Aorta (tissue), 5 donors: ENCODE data around the gene KIF3B. TPM values are rescaled to one million over a fixed set of nuclear protein-coding genes. Genes with fewer than 3 reads are reported as not detected.
A peak's percentile ranks its signal among the peaks of the same experiment; 100 is the strongest.

ENCODE experiments used
- ATAC-seq: fragments of 200-7000 bp; cut with Tn5 transposase; one replicate; pipeline ENCODE4 v1.9.1; 2022; ENCODE audit warnings: moderate library complexity; ENCODE audit not compliant: low FRiP score
- DNase-seq, 2 donors: peaks; one replicate each; pipeline ENCODE4 v3.0.0-alpha.2; 2020
- H3K27ac ChIP-seq, 2 donors: one replicate each; pipeline ENCODE4 v1.5.1; 2013; ENCODE audit warnings: low read length in 2 of 2, mild to moderate bottlenecking in 2 of 2, moderate library complexity in 2 of 2, control low read depth in 1 of 2, inconsistent platforms in 1 of 2, low read depth in 1 of 2
- H3K27me3 ChIP-seq, 2 donors: one replicate each; pipeline ENCODE4 v1.6.1; 2013; ENCODE audit warnings: control low read depth in 1 of 2, low read length in 1 of 2, mild to moderate bottlenecking in 1 of 2, moderate library complexity in 1 of 2; ENCODE audit not compliant: insufficient read depth in 2 of 2, control insufficient read depth in 1 of 2
- H3K36me3 ChIP-seq, 2 donors: one replicate each; pipeline ENCODE4 v1.6.1; 2013; ENCODE audit warnings: control low read depth in 1 of 2, low read length in 1 of 2, mild to moderate bottlenecking in 1 of 2; ENCODE audit not compliant: insufficient read depth in 2 of 2, control insufficient read depth in 1 of 2
- H3K4me1 ChIP-seq, 2 donors: one replicate each; pipeline ENCODE4 v1.6.1; 2013; ENCODE audit warnings: low read length in 2 of 2, control low read depth in 1 of 2, mild to moderate bottlenecking in 1 of 2, moderate library complexity in 1 of 2; ENCODE audit not compliant: insufficient read depth in 2 of 2, control insufficient read depth in 1 of 2
- H3K4me3 ChIP-seq, 2 donors: one replicate each; pipeline ENCODE4 v1.5.1; 2013; ENCODE audit warnings: low read length in 2 of 2, control low read depth in 1 of 2, mild to moderate bottlenecking in 1 of 2
- H3K9me3 ChIP-seq: one replicate; pipeline ENCODE4 v1.6.1; 2013; ENCODE audit warnings: mild to moderate bottlenecking, low read length; ENCODE audit not compliant: control insufficient read depth
- WGBS, 2 donors: extraction: QIAGEN DNeasy Blood & Tissue Kit; methylation state at CpG; one replicate each; pipeline ENCODE4 v1.1.7; 2013; 5-methylcytosine and 5-hydroxymethylcytosine counted together
- intact Hi-C, 2 donors: fragments of 100-400 bp; cut with DNase I; formaldehyde crosslinking; loops; one replicate each; pipeline versions ENCODE4 v1.14.2 to v1.15.0; 2022
- polyA plus RNA-seq, 2 donors: library from polyadenylated mRNA; stranded (reverse); fragments of 200-250 nt; gene quantifications; one replicate each; pipeline ENCODE4 v1.2.3, GENCODE V29; 2013
- total RNA-seq, 2 donors: library from RNA; stranded (reverse); fragmentation: NEBNext Ultra II Directional; extraction: Animal tissue kit (Norgen Biotek cat#: 25700); gene quantifications; one replicate each; pipeline ENCODE4 v1.2.1, GENCODE V29; 2021
- donor health status: healthy with polysubstance abuse.
- donor health status: Bipolar disorder and iron deficiency.
- donor health status: DM: no; HTN: no; CAD: no.
- donor health status: DM: no; HTN: no; CAD: no.
- donor health status: DM: yes; HTN: yes; CAD: no.

KIF3B gene
- total and polyA plus RNA-seq, 4 donors = 12.9 to 28.0 (median 23.2) TPM

GRCh38 chr20:32325706-32326503 is 48.5 kb downstream of the KIF3B start:
- ATAC-seq = no peak
- intact Hi-C loops = no loop called here
- WGBS, 2 donors = 51 to 53% methylated on average over 6 of the region's 6 CpGs
- H3K4me3 ChIP-seq = no peak overlapping the region
- DNase-seq = no peak
- peaks cover 2 to 3% of the 10 kb centered on the region in 2 donors for H3K36me3 ChIP-seq
- no peaks in the 10 kb centered on the region for H3K9me3 ChIP-seq
- H3K27ac ChIP-seq = no peak overlapping the region
- no peaks in the 10 kb centered on the region for H3K27me3 ChIP-seq
- no peaks in the 10 kb centered on the region for H3K4me1 ChIP-seq

- no peak for DNase-seq
- H3K27me3 ChIP-seq = no peaks in the 10 kb centered on the region
- H3K4me1 ChIP-seq = no peaks in the 10 kb centered on the region
- ATAC-seq = no peak
- H3K36me3 ChIP-seq = peaks cover 4 to 5% of the 10 kb centered on the region in 2 donors
- intact Hi-C loops = no loop called here
- H3K9me3 ChIP-seq = no peaks in the 10 kb centered on the region
- H3K4me3 ChIP-seq = no peak overlapping the region
- H3K27ac ChIP-seq = no peak overlapping the region
- 55 to 57% methylated on average over 1 of the region's 1 CpG for WGBS, 2 donors
Observed at GRCh38 chr20:32326504-32326845, 49.0 kb downstream of the KIF3B start.

- Histone ChIP-seq H3K27ac (no peak overlapping the region), H3K4me1 (no peaks in the 10 kb centered on the region), H3K4me3 (no peak overlapping the region), H3K36me3 (peaks cover 4 to 6% of the 10 kb centered on the region in 2 donors), H3K9me3 (no peaks in the 10 kb centered on the region), H3K27me3 (no peaks in the 10 kb centered on the region)
- ATAC-seq (no peak), DNase-seq (no peak)
- intact Hi-C loops = no loop called here
- 95 to 96% methylated on average over 9 of the region's 9 CpGs for WGBS, 2 donors
Observed at GRCh38 chr20:32327087-32327681, 49.7 kb downstream of the KIF3B start.

DNA sequence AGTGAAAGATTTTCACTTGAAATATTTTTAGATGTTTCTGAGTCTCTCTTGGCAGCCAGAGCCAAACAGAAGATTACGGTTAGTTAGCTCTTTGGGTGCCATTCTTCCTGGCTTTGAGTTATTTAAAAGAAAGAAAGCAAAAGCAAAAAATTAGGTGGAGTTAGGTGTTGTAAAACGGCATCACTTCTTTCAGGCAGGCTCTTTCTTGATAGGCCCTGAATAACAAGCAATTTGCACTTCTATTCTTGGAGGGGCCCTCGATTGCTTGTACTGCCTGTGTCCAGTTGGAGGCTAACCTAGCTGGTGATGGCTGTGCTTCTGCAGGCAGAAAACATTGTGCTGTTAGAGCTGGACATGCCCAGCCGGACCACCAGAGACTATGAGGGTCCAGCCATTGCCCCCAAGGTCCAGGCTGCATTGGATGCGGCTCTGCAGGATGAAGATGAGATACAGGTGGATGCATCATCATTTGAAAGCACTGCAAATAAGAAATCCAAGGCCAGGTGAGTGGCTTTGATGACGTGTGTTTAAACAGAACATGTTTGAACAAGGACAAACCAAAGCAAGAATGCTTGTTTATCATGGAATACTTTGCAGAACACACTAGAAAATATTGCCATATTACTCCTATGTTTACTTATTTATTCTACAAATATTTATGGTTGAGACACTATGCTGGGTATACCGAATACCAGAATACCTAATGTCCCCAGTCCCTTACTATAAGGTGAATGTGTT is 52.5 kb downstream of the KIF3B start:
- peaks cover 4 to 6% of the 10 kb centered on the region in 2 donors for H3K36me3 ChIP-seq
- H3K4me3 ChIP-seq = no peak overlapping the region
- 82 to 87% methylated on average over 7 of the region's 7 CpGs for WGBS, 2 donors
- H3K4me1 ChIP-seq = no peaks in the 10 kb centered on the region
- no peak for DNase-seq
- no peak overlapping the region for H3K27ac ChIP-seq
- H3K27me3 ChIP-seq = no peaks in the 10 kb centered on the region
- ATAC-seq = no peak
- intact Hi-C loops = no loop called here
- no peaks in the 10 kb centered on the region for H3K9me3 ChIP-seq

DNA sequence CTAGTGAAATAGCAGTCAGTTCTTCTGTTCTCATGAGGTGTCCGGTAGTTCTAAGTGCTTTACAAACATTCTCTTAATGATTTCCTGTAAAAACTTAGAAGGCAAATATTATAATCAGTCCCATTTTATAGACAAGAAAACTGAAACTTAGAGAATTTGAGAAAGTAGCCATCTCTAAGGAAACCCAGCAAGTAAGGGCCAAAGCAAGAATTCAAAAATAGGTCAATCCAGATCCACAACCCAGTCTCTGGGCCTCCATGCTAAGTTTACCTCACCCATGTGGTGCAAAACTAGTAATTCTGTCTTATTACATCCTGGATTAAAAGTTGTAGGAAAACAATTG is 53.1 kb downstream of the KIF3B start:
- peaks cover 4 to 6% of the 10 kb centered on the region in 2 donors for H3K36me3 ChIP-seq
- no peaks in the 10 kb centered on the region for H3K9me3 ChIP-seq
- no peaks in the 10 kb centered on the region for H3K27me3 ChIP-seq
- intact Hi-C loops = no loop called here
- no peak for DNase-seq
- no peak for ATAC-seq
- no peaks in the 10 kb centered on the region for H3K4me1 ChIP-seq
- H3K27ac ChIP-seq = no peak overlapping the region
- H3K4me3 ChIP-seq = no peak overlapping the region
- 97 to 98% methylated on average over 1 of the region's 1 CpG for WGBS, 2 donors

GRCh38 chr20:32332614-32333013 is 55.2 kb downstream of the KIF3B start:
- Histone ChIP-seq H3K4me3 (no peak overlapping the region), H3K27me3 (no peaks in the 10 kb centered on the region), H3K36me3 (peaks cover 4 to 6% of the 10 kb centered on the region in 2 donors), H3K9me3 (no peaks in the 10 kb centered on the region), H3K27ac (no peak overlapping the region), H3K4me1 (no peaks in the 10 kb centered on the region)
- intact Hi-C loops = no loop called here
- no peak for DNase-seq
- WGBS, 2 donors = 64 to 70% methylated on average over 3 of the region's 3 CpGs
- no peak for ATAC-seq

GRCh38 chr20:32333181-32333987 is 55.9 kb downstream of the KIF3B start:
- H3K27me3 ChIP-seq = no peaks in the 10 kb centered on the region
- H3K4me3 ChIP-seq = no peak overlapping the region
- H3K27ac ChIP-seq = no peak overlapping the region
- intact Hi-C loops = no loop called here
- 71 to 75% methylated on average over 12 of the region's 12 CpGs for WGBS, 2 donors
- H3K4me1 ChIP-seq = no peaks in the 10 kb centered on the region
- no peaks in the 10 kb centered on the region for H3K9me3 ChIP-seq
- peaks cover 4 to 6% of the 10 kb centered on the region in 2 donors for H3K36me3 ChIP-seq
- no peak for DNase-seq
- no peak for ATAC-seq

- Histone ChIP-seq H3K9me3 (no peaks in the 10 kb centered on the region), H3K27me3 (no peaks in the 10 kb centered on the region), H3K36me3 (peaks cover 4 to 6% of the 10 kb centered on the region in 2 donors), H3K27ac (no peak overlapping the region), H3K4me3 (no peak overlapping the region), H3K4me1 (no peaks in the 10 kb centered on the region)
- ATAC-seq (peak; percentile 28), DNase-seq (no peak)
- WGBS, 2 donors = 76 to 82% methylated on average over 13 of the region's 13 CpGs
- intact Hi-C loops = no loop called here
Observed at GRCh38 chr20:32333988-32334885, 56.8 kb downstream of the KIF3B start.
